Measurements from ENCODE around the gene NRP2. TPM values are rescaled to one million over a fixed set of nuclear protein-coding genes. Genes with fewer than 3 reads are reported as not detected.

Gene NRP2
- total and polyA plus RNA-seq, 2 of the 13 experiments (the other 11 are each of a cell fraction or from before 2014, with no cell fraction given) = 0.65 to 1.4 TPM

GRCh38 chr2:205786976-205787375 is 104.7 kb downstream of the NRP2 start (continued):
- TF ChIP-seq ZNF318 (CRISPR knock-in tag; IDR thresholded peaks at IDR 0.05) (0 out of 2 replicates have a peak, but pooled peaks have one; percentile 24), ATF1 (CRISPR knock-in tag; IDR thresholded peaks at IDR 0.05) (0 out of 2 replicates have a peak, but pooled peaks have one; percentile 45), ARHGAP35 (CRISPR knock-in tag; IDR thresholded peaks at IDR 0.05; ENCODE audit: borderline replicate concordance) (no peak), ZBTB7B (CRISPR knock-in tag; IDR thresholded peaks at IDR 0.05) (0 out of 2 replicates have a peak, but pooled peaks have one; percentile 37), THRA (CRISPR knock-in tag; IDR thresholded peaks at IDR 0.05; ENCODE audit: borderline replicate concordance) (no peak), ZNF3 (CRISPR knock-in tag; IDR thresholded peaks at IDR 0.05) (no peak), HDAC2 (CRISPR knock-in tag; IDR thresholded peaks at IDR 0.05) (peak; percentile 64; the same call in 1 of the 2 replicates), TIGD3 (CRISPR knock-in tag; IDR thresholded peaks at IDR 0.05; ENCODE audit: borderline replicate concordance) (no peak), PAX8 (CRISPR knock-in tag; IDR thresholded peaks at IDR 0.05; ENCODE audit: borderline replicate concordance) (no peak), SALL1 (CRISPR knock-in tag; IDR thresholded peaks at IDR 0.05) (peak; percentile 59), ZNF292 (CRISPR knock-in tag; IDR thresholded peaks at IDR 0.05; ENCODE audit: borderline replicate concordance, low read depth) (peak; percentile 52; the same call in 1 of the 2 replicates), NR2F1 (CRISPR knock-in tag; IDR thresholded peaks at IDR 0.05) (peak in 1 of 2 experiments; percentile 30; a peak in 2 of 4 replicates), KMT2B (CRISPR knock-in tag; IDR thresholded peaks at IDR 0.05) (no peak), KAT7 (CRISPR knock-in tag; IDR thresholded peaks at IDR 0.05; ENCODE audit: borderline replicate concordance) (no peak), FOXA3 (CRISPR knock-in tag; IDR thresholded peaks at IDR 0.05) (peak; percentile 78), FOXM1 (CRISPR knock-in tag; IDR thresholded peaks at IDR 0.05) (no peak), ZNF577 (CRISPR knock-in tag; IDR thresholded peaks at IDR 0.05; ENCODE audit: borderline replicate concordance, low read depth) (no peak), SNAPC2 (CRISPR knock-in tag; IDR thresholded peaks at IDR 0.05) (no peak)
